CD8-positive, alpha-beta memory T cell (primary cell): ENCODE measurements around the gene SNUPN. TPM values are rescaled to one million over a fixed set of nuclear protein-coding genes. Genes with fewer than 3 reads are reported as not detected.
"Not testable (repeated sequence)": the region's sequence is repeated elsewhere in the genome, so short reads cannot be mapped to it uniquely, and the experiment has no call there.

Source experiments
- CTCF ChIA-PET: fragments of 350-600 bp; sonication (Branson Sonifier 250); formaldehyde crosslinking; loops from one replicate; lab custom pipeline; 2021; ENCODE audit warnings: antibody characterized with exemption; lab: Charles Lee
- POLR2A ChIA-PET: fragments of 350-600 bp; sonication (Branson Sonifier 250); formaldehyde crosslinking; loops from one replicate; lab custom pipeline; 2021; ENCODE audit warnings: antibody characterized with exemption; lab: Charles Lee
- DNase-seq, 5 donors: peaks; one replicate each; pipeline versions ENCODE4 v3.0.0 to v3.0.0-alpha.2; 2020 to 2022; ENCODE audit warnings: mixed read lengths in 1 of 5
- H3K27ac ChIP-seq: one replicate; pipeline ENCODE4 v1.7.0; 2013; ENCODE audit warnings: low read depth, mild to moderate bottlenecking, low read length, moderate library complexity
- H3K27me3 ChIP-seq: 2 replicates; pipeline ENCODE4 v1.7.0; 2013; ENCODE audit warnings: low read length, mild to moderate bottlenecking; ENCODE audit not compliant: insufficient read depth, poor library complexity, severe bottlenecking
- H3K36me3 ChIP-seq: 2 replicates; pipeline ENCODE4 v1.7.0; 2013; ENCODE audit warnings: mild to moderate bottlenecking, low read length, moderate library complexity; ENCODE audit not compliant: insufficient read depth
- H3K4me1 ChIP-seq: 2 replicates; pipeline ENCODE4 v1.7.0; 2013; ENCODE audit warnings: mild to moderate bottlenecking, low read length, moderate library complexity; ENCODE audit not compliant: insufficient read depth
- H3K4me3 ChIP-seq: 2 replicates; pipeline ENCODE4 v1.7.0; 2013; ENCODE audit warnings: mild to moderate bottlenecking, low read length
- H3K9me3 ChIP-seq: 2 replicates; pipeline ENCODE4 v1.7.0; 2013; ENCODE audit warnings: mild to moderate bottlenecking, low read length
- H3K27ac Mint-ChIP-seq, 8 donors: one replicate each; pipeline ENCODE4 v1.8.0; 2020 to 2021; ENCODE audit warnings: mixed read lengths in 8 of 8, mild to moderate bottlenecking in 6 of 8, inconsistent platforms in 3 of 8, moderate library complexity in 3 of 8
- H3K27me3 Mint-ChIP-seq, 2 donors: one replicate each; pipeline ENCODE4 v1.8.0; 2020 to 2021; ENCODE audit warnings: mixed read lengths in 2 of 2, mild to moderate bottlenecking in 1 of 2, moderate library complexity in 1 of 2
- H3K36me3 Mint-ChIP-seq, 3 donors: one replicate each; pipeline ENCODE4 v1.8.0; 2020 to 2021; ENCODE audit warnings: mixed read lengths in 3 of 3, inconsistent platforms in 1 of 3, mild to moderate bottlenecking in 1 of 3
- H3K4me1 Mint-ChIP-seq, 3 donors: one replicate each; pipeline ENCODE4 v1.8.0; 2020 to 2021; ENCODE audit warnings: mixed read lengths in 3 of 3, inconsistent platforms in 1 of 3, mild to moderate bottlenecking in 1 of 3
- H3K4me3 Mint-ChIP-seq, 7 donors: one replicate each; pipeline ENCODE4 v1.8.0; 2020 to 2021; ENCODE audit warnings: mixed read lengths in 7 of 7, mild to moderate bottlenecking in 6 of 7, moderate library complexity in 4 of 7, inconsistent platforms in 2 of 7
- H3K9me3 Mint-ChIP-seq, 5 donors: one replicate each; pipeline ENCODE4 v1.8.0; 2020 to 2022; ENCODE audit warnings: mixed read lengths in 5 of 5, mild to moderate bottlenecking in 3 of 5, moderate library complexity in 2 of 5, inconsistent platforms in 1 of 5
- polyA plus RNA-seq: library from polyadenylated mRNA; unstranded; fragments of 300-500 nt; fragmentation: Illumina TruSeq; gene quantifications from one replicate; pipeline ENCODE4 v1.2.3, GENCODE V29; 2021
- total RNA-seq, 2 experiments: library from RNA; stranded (reverse); gene quantifications; one replicate each; pipeline ENCODE4 v1.2.3, GENCODE V29; 2021

The SNUPN gene
- total and polyA plus RNA-seq, 3 experiments from 2014 or later = 24.6 to 37.4 (median 26.9) TPM

GRCh38 chr15:75597667-75598341 lies 27.7 kb downstream of the SNUPN start:
- peak overlapping the region in 1 of 7 donors; percentile 57 for H3K4me3 Mint-ChIP-seq
- H3K4me3 ChIP-seq = no peak overlapping the region
- ChIA-PET CTCF (interaction anchor here (0.7 to 1.9 kb wide), 12 partner anchors 10 to 219 kb away, joined by 3 to 8 read pairs (median 4); partner anchors contain the start of genes IMP3, PTPN9 and SNX33), POLR2A (no interaction called here)
- DNase-seq = peak in 3 of 5 donors; percentile 11 to 51 (median 21)
- peaks cover 14% of the 10 kb centered on the region for H3K4me1 ChIP-seq
- no peak overlapping the region for H3K27ac ChIP-seq
- no peaks in the 10 kb centered on the region for H3K9me3 Mint-ChIP-seq
- H3K9me3 ChIP-seq = no peaks in the 10 kb centered on the region
- H3K27ac Mint-ChIP-seq = peak overlapping the region in 6 of 8 donors; percentile 8 to 91 (median 54)
- H3K27me3 Mint-ChIP-seq = peaks cover 0 to 2% of the 10 kb centered on the region in 2 donors
- peaks cover 12 to 66% (median 13%) of the 10 kb centered on the region in 3 donors for H3K36me3 Mint-ChIP-seq
- peaks cover 19 to 28% (median 20%) of the 10 kb centered on the region in 3 donors for H3K4me1 Mint-ChIP-seq
- H3K36me3 ChIP-seq = peaks cover 26% of the 10 kb centered on the region
- no peaks in the 10 kb centered on the region for H3K27me3 ChIP-seq

GRCh38 chr15:75596703-75597345 lies 28.7 kb downstream of the SNUPN start:
- peak overlapping the region in 5 of 8 donors; percentile 2 to 72 (median 29) for H3K27ac Mint-ChIP-seq
- POLR2A ChIA-PET = no interaction called here

GRCh38 chr15:75594276-75594675 lies 31.2 kb downstream of the SNUPN start:
- no peaks in the 10 kb centered on the region for H3K27me3 ChIP-seq
- peaks cover 0 to 2% of the 10 kb centered on the region in 2 donors for H3K27me3 Mint-ChIP-seq
- H3K4me3 ChIP-seq = no peak overlapping the region
- peaks cover 19 to 33% (median 20%) of the 10 kb centered on the region in 3 donors for H3K4me1 Mint-ChIP-seq
- no peaks in the 10 kb centered on the region for H3K9me3 ChIP-seq
- H3K36me3 Mint-ChIP-seq = peaks cover 12 to 58% (median 20%) of the 10 kb centered on the region in 3 donors
- peaks cover 14% of the 10 kb centered on the region for H3K4me1 ChIP-seq
- H3K9me3 Mint-ChIP-seq = no peaks in the 10 kb centered on the region
- no peak overlapping the region for H3K27ac Mint-ChIP-seq
- peaks cover 14% of the 10 kb centered on the region for H3K36me3 ChIP-seq
- H3K4me3 Mint-ChIP-seq = no peak overlapping the region
- ChIA-PET POLR2A (no interaction called here), CTCF (no interaction called here)
- no peak overlapping the region for H3K27ac ChIP-seq
- no peak for DNase-seq

More at GRCh38 chr15:75596703-75597345, 28.7 kb downstream of the SNUPN start:
- H3K4me1 ChIP-seq = peaks cover 14% of the 10 kb centered on the region
- H3K36me3 ChIP-seq = peaks cover 26% of the 10 kb centered on the region
- Mint-ChIP-seq H3K9me3 (no peaks in the 10 kb centered on the region), H3K27me3 (peaks cover 0 to 2% of the 10 kb centered on the region in 2 donors), H3K4me1 (peaks cover 19 to 28% (median 20%) of the 10 kb centered on the region in 3 donors), H3K36me3 (peaks cover 12 to 72% (median 17%) of the 10 kb centered on the region in 3 donors), H3K4me3 (no peak overlapping the region)
- no peak overlapping the region for H3K27ac ChIP-seq
- H3K27me3 ChIP-seq = no peaks in the 10 kb centered on the region
- CTCF ChIA-PET = interaction anchor here (0.7 to 1.9 kb wide), 11 partner anchors 11 to 218 kb away, joined by 3 to 8 read pairs (median 4); partner anchors contain the start of genes IMP3, PTPN9 and SNX33
- H3K9me3 ChIP-seq = no peaks in the 10 kb centered on the region
- DNase-seq = no peak
- no peak overlapping the region for H3K4me3 ChIP-seq

- peaks cover 4 to 19% (median 5%) of the 10 kb centered on the region in 3 donors for H3K4me1 Mint-ChIP-seq
- H3K27me3 Mint-ChIP-seq = no peaks in the 10 kb centered on the region
- Histone ChIP-seq H3K27me3 (no peaks in the 10 kb centered on the region), H3K36me3 (peaks cover 9% of the 10 kb centered on the region), H3K27ac (no peak overlapping the region), H3K4me1 (no peaks in the 10 kb centered on the region), H3K4me3 (no peak overlapping the region), H3K9me3 (no peaks in the 10 kb centered on the region)
- H3K36me3 Mint-ChIP-seq = peaks cover 7 to 46% (median 16%) of the 10 kb centered on the region in 3 donors
- ChIA-PET POLR2A (no interaction called here), CTCF (interaction anchor here (0.6 kb wide), 1 partner anchor 18 kb away, joined by 3 read pairs; no protein-coding TSS in a partner anchor)
- peak overlapping the region in 2 of 8 donors; percentile 46 to 69 for H3K27ac Mint-ChIP-seq
- no peak overlapping the region for H3K4me3 Mint-ChIP-seq
- DNase-seq = no peak
- H3K9me3 Mint-ChIP-seq = no peaks in the 10 kb centered on the region
Measured at GRCh38 chr15:75591655-75592364, 33.7 kb downstream of the SNUPN start.

- Histone ChIP-seq H3K36me3 (no peaks in the 10 kb centered on the region), H3K4me1 (no peaks in the 10 kb centered on the region), H3K9me3 (no peaks in the 10 kb centered on the region), H3K27me3 (no peaks in the 10 kb centered on the region), H3K27ac (no peak overlapping the region), H3K4me3 (no peak overlapping the region)
- Mint-ChIP-seq H3K9me3 (no peaks in the 10 kb centered on the region), H3K4me1 (peaks cover 1 to 10% (median 2%) of the 10 kb centered on the region in 3 donors), H3K27me3 (no peaks in the 10 kb centered on the region), H3K36me3 (peaks cover under 1 to 33% (median 7%) of the 10 kb centered on the region in 3 donors), H3K27ac (peak overlapping the region in 4 of 8 donors; percentile 9 to 64 (median 30)), H3K4me3 (no peak overlapping the region)
- CTCF ChIA-PET = interaction anchor here (0.6 kb wide), 1 partner anchor 9 kb away, joined by 3 read pairs; no protein-coding TSS in a partner anchor
- POLR2A ChIA-PET = no interaction called here
- DNase-seq = no peak
Measured at GRCh38 chr15:75590239-75590638, 35.3 kb downstream of the SNUPN start.

- no peak for DNase-seq
- Histone ChIP-seq H3K27ac (no peak overlapping the region), H3K36me3 (no peaks in the 10 kb centered on the region), H3K4me1 (no peaks in the 10 kb centered on the region), H3K4me3 (no peak overlapping the region), H3K9me3 (no peaks in the 10 kb centered on the region), H3K27me3 (no peaks in the 10 kb centered on the region)
- no peak overlapping the region for H3K4me3 Mint-ChIP-seq
- H3K9me3 Mint-ChIP-seq = no peaks in the 10 kb centered on the region
- ChIA-PET CTCF (interaction anchor here (1.3 kb wide), 1 partner anchor 10 kb away, joined by 3 read pairs; the partner anchor contains the start of gene PTPN9), POLR2A (no interaction called here)
- peaks cover 0 to 25% (median 7%) of the 10 kb centered on the region in 3 donors for H3K36me3 Mint-ChIP-seq
- peaks cover 1 to 10% (median 2%) of the 10 kb centered on the region in 3 donors for H3K4me1 Mint-ChIP-seq
- H3K27ac Mint-ChIP-seq = no peak overlapping the region
- no peaks in the 10 kb centered on the region for H3K27me3 Mint-ChIP-seq
Measured at GRCh38 chr15:75589071-75589470, 36.5 kb downstream of the SNUPN start.

GRCh38 chr15:75586422-75586821 lies 39.1 kb downstream of the SNUPN start:
- H3K9me3 ChIP-seq, H3K4me3 ChIP-seq, H3K4me1 ChIP-seq, H3K4me1 Mint-ChIP-seq, H3K36me3 ChIP-seq, H3K27me3 Mint-ChIP-seq, CTCF ChIA-PET, H3K27ac ChIP-seq, H3K27me3 ChIP-seq, DNase-seq, H3K4me3 Mint-ChIP-seq, POLR2A ChIA-PET, H3K9me3 Mint-ChIP-seq: not testable (repeated sequence)
- Mint-ChIP-seq H3K27ac (peak overlapping the region in 2 of 8 donors; percentile 15 to 68), H3K36me3 (peaks cover 0 to 13% (median 1%) of the 10 kb centered on the region in 3 donors)
